Lower leg skin (tissue), 4 donors: ENCODE measurements around the gene KRT72. TPM values are rescaled to one million over a fixed set of nuclear protein-coding genes. Genes with fewer than 3 reads are reported as not detected.

Source experiments
- DNase-seq, 2 donors: peaks; one replicate each; pipeline ENCODE4 v3.0.0-alpha.2; 2019; ENCODE audit warnings: low spot score in 2 of 2
- H3K4me3 ChIP-seq: fragments of 200-600 bp; sonication (generic); 2 replicates; pipeline ENCODE4 v1.5.1; 2017; ENCODE audit warnings: mild to moderate bottlenecking, low read depth; ENCODE audit not compliant: poor library complexity, severe bottlenecking
- CTCF ChIP-seq, 3 donors: fragments of 450-650 bp; IDR thresholded peaks; one replicate each; pipeline ENCODE4 v1.5.1; 2016; ENCODE audit warnings: antibody characterized with exemption in 3 of 3, mild to moderate bottlenecking in 3 of 3, moderate library complexity in 2 of 3
- POLR2A ChIP-seq, 2 donors: fragments of 450-650 bp; IDR thresholded peaks; one replicate each; pipeline ENCODE4 v1.6.1; 2016 to 2017; ENCODE audit warnings: antibody characterized with exemption in 2 of 2, mild to moderate bottlenecking in 1 of 2, moderate library complexity in 1 of 2
- WGBS, 2 donors: methylation state at CpG; one replicate each; pipeline ENCODE4 v1.1.5; 2018; 5-methylcytosine and 5-hydroxymethylcytosine counted together
- intact Hi-C: fragments of 100-400 bp; cut with DNase I; formaldehyde crosslinking; loops from one replicate; pipeline ENCODE4 v1.15.0; 2023; ENCODE audit warnings: low total_unique reads
- total RNA-seq, 4 donors: library from RNA; depleted of rRNA; stranded (reverse); fragments of >200 nt; gene quantifications; one replicate each; pipeline ENCODE4 v1.1.0, GENCODE V29; 2016

The KRT72 gene
- total RNA-seq, 4 donors from 2014 or later = 0.42 to 14.0 (median 7.1) TPM

- intact Hi-C loops = loop anchor here (5.0 kb wide), 1 partner anchor 299 kb away; no protein-coding TSS in a partner anchor
- WGBS, 2 donors = 11 to 13% methylated on average over 7 of the region's 7 CpGs
- TF ChIP-seq CTCF (IDR thresholded peaks at IDR 0.05) (peak in 1 of 3 donors; percentile 58), POLR2A (IDR thresholded peaks at IDR 0.05) (no peak)
- peak; percentile 71 to 87 for DNase-seq
- H3K4me3 ChIP-seq = no peak overlapping the region
Observed at GRCh38 chr12:52582971-52583456, 18.2 kb downstream of the KRT72 start.

GRCh38 chr12:52582486-52582885 lies 18.8 kb downstream of the KRT72 start:
- intact Hi-C loops = loop anchor here (5.0 kb wide), 1 partner anchor 300 kb away; no protein-coding TSS in a partner anchor
- WGBS, 2 donors = 74 to 79% methylated on average over 2 of the region's 2 CpGs
- no peak for DNase-seq
- TF ChIP-seq POLR2A (IDR thresholded peaks at IDR 0.05) (no peak), CTCF (IDR thresholded peaks at IDR 0.05) (no peak)
- no peak overlapping the region for H3K4me3 ChIP-seq

- WGBS, 2 donors = 17 to 52% methylated on average over 6 of the region's 6 CpGs
- TF ChIP-seq POLR2A (IDR thresholded peaks at IDR 0.05) (no peak), CTCF (IDR thresholded peaks at IDR 0.05) (no peak)
- peak; percentile 36 to 83 for DNase-seq
- no peak overlapping the region for H3K4me3 ChIP-seq
- intact Hi-C loops = loop anchor here (5.0 kb wide), 1 partner anchor 301 kb away; no protein-coding TSS in a partner anchor
Observed at GRCh38 chr12:52581481-52581880, 19.8 kb downstream of the KRT72 start.

GRCh38 chr12:52581066-52581465 lies 20.2 kb downstream of the KRT72 start:
- whole genome bisulfite sequencing, 2 donors = 64 to 66% methylated on average over 7 of the region's 7 CpGs
- intact Hi-C loops = loop anchor here (5.0 kb wide), 1 partner anchor 301 kb away; no protein-coding TSS in a partner anchor
- peak in 1 of 2 donors; percentile 78 for DNase-seq
- H3K4me3 ChIP-seq = no peak overlapping the region
- TF ChIP-seq POLR2A (IDR thresholded peaks at IDR 0.05) (no peak), CTCF (IDR thresholded peaks at IDR 0.05) (no peak)

- 29 to 69% methylated on average over 1 of the region's 1 CpG for WGBS, 2 donors
- intact Hi-C loops = loop anchor here (5.0 kb wide), 1 partner anchor 302 kb away; no protein-coding TSS in a partner anchor
Observed at GRCh38 chr12:52580496-52580895, 20.8 kb downstream of the KRT72 start.

More at GRCh38 chr12:52580496-52580895, 20.8 kb downstream of the KRT72 start:
- no peak overlapping the region for H3K4me3 ChIP-seq
- TF ChIP-seq POLR2A (IDR thresholded peaks at IDR 0.05) (no peak), CTCF (IDR thresholded peaks at IDR 0.05) (no peak)
- DNase-seq = peak in 1 of 2 donors; percentile 84
